Kidney epithelial cell (primary cell): Measurements from ENCODE around the gene HOXB6. TPM values are rescaled to one million over a fixed set of nuclear protein-coding genes. Genes with fewer than 3 reads are reported as not detected.

ENCODE experiments used
- DNase-seq: peaks from one replicate; pipeline ENCODE4 v3.0.0-alpha.2; 2010; ENCODE audit warnings: low read depth
- H3K27me3 ChIP-seq: 2 replicates; pipeline ENCODE4 v1.6.0; 2011; ENCODE audit warnings: low read length; ENCODE audit not compliant: control insufficient read depth, insufficient read depth
- H3K36me3 ChIP-seq: 2 replicates; pipeline ENCODE4 v1.5.1; 2011; ENCODE audit warnings: low read length; ENCODE audit not compliant: control insufficient read depth, insufficient read depth
- H3K4me3 ChIP-seq: 2 replicates; pipeline ENCODE4 v1.5.1; 2011; ENCODE audit warnings: low read depth, mild to moderate bottlenecking, control low read depth, low read length
- total RNA-seq: library from RNA; depleted of rRNA; stranded (reverse); fragments of >200 nt; gene quantifications from 2 replicates; pipeline ENCODE4 v1.2.3, GENCODE V29; 2015
- TF ChIP-seq, protein P1 (sequence below): IDR thresholded peaks from 2 replicates; pipeline ENCODE4 v1.5.1; 2011; ENCODE audit warnings: mild to moderate bottlenecking, moderate library complexity, low read length, control low read depth, inconsistent platforms; ENCODE audit not compliant: insufficient read depth, poor library complexity, severe bottlenecking

HOXB6 gene
- total RNA-seq, 1 donor from 2014 or later = 30.7 TPM

DNA sequence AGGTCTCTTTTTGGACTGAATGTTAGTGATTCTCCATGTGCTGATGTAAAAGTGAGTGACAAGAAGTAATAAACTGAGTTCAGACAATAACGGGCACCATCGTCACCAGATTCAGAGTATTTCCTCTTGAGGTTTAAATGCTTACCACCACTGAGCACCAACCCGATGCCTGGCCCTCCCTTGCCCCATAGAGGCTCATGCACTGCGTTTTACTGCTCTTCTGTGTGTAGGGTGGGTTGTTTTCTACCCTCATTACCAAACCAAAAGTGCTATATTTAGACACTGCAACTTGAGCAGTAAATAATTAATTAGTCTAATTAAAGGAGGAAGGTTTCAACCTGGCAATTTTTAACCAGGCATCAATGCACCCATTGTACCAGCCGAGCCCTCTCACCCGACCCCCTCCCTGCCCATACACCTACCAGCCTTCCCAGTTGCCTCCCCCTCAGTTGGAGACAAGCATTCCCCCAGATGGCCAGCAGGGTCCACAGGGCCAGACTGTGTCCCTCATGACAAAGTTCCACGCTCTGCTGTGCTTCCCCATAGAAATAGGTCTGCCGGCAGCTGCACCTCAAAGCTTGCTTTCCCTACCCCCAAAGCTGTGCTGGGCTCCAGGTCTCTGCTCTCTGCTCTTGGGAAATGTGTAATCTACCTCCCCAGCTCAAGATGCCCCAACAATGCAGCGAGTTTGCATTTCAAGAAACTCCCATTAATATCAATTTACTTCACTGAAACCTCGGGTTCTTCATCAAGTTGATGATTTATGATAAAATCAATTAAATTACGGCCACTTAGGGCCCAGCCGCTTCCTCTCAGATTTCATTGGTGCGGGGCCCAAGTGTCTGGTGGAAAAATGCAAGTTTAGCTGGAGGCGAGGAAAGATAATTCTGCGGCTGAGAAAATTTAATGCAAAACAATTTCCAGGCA, 42.6 kb downstream of the HOXB6 start:
- TF ChIP-seq, protein P1, sequence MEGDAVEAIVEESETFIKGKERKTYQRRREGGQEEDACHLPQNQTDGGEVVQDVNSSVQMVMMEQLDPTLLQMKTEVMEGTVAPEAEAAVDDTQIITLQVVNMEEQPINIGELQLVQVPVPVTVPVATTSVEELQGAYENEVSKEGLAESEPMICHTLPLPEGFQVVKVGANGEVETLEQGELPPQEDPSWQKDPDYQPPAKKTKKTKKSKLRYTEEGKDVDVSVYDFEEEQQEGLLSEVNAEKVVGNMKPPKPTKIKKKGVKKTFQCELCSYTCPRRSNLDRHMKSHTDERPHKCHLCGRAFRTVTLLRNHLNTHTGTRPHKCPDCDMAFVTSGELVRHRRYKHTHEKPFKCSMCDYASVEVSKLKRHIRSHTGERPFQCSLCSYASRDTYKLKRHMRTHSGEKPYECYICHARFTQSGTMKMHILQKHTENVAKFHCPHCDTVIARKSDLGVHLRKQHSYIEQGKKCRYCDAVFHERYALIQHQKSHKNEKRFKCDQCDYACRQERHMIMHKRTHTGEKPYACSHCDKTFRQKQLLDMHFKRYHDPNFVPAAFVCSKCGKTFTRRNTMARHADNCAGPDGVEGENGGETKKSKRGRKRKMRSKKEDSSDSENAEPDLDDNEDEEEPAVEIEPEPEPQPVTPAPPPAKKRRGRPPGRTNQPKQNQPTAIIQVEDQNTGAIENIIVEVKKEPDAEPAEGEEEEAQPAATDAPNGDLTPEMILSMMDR = peak; percentile 49
- no peak for DNase-seq
- peaks cover 3% of the 10 kb centered on the region for H3K36me3 ChIP-seq
- H3K27me3 ChIP-seq = no peaks in the 10 kb centered on the region
- H3K4me3 ChIP-seq = peak overlapping the region; percentile 40

DNA sequence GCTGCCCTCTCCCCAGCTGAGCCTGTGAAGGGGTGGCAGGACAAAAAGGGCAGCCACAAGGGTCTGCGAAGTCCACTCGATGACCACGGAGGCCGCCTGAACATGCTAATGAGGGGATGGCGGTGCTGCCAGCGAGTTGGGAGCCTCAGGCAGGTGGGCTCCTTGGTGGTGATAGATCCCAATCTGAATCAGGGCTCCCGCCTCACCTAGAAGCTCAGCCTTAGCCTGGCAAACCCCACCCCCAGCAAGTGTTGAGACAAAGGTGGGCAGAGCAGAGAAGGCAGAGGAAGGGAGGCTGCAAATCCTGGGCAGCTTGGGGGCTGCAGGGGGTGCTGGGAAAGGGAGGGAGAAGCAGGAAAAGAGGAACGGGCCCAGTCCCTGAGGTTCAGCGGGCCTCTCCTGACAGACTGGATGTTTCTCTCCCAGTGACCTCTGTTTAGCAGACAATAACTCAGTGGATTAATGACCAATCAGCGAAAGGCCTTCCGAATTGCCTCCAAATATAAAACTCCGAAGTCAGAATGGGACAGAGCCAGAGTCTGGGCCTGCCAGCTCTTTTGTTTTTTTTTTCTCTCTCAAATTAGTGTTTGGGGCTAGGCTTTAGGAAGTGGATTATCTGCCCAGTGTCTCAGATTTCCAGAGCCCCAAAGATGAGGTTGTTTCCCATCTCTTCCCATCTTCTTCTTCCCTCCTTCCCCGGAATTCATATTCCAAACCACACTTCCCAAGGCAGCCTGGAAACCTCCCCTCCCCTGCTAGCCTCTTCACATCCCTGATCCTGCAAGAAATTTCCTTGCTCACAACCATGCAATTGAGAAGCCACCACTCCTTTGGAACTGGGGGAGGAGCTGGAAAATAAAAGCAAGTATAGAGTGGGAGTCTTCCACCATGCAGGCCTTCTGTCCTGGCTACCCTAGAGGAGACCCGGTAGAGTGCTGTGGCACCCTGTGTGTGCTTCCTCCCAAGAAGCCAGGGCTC, 44.7 kb downstream of the HOXB6 start:
- H3K27me3 ChIP-seq = no peaks in the 10 kb centered on the region
- TF ChIP-seq, protein P1 = no peak
- H3K36me3 ChIP-seq = peaks cover 2% of the 10 kb centered on the region
- DNase-seq = no peak
- H3K4me3 ChIP-seq = no peak overlapping the region

DNA sequence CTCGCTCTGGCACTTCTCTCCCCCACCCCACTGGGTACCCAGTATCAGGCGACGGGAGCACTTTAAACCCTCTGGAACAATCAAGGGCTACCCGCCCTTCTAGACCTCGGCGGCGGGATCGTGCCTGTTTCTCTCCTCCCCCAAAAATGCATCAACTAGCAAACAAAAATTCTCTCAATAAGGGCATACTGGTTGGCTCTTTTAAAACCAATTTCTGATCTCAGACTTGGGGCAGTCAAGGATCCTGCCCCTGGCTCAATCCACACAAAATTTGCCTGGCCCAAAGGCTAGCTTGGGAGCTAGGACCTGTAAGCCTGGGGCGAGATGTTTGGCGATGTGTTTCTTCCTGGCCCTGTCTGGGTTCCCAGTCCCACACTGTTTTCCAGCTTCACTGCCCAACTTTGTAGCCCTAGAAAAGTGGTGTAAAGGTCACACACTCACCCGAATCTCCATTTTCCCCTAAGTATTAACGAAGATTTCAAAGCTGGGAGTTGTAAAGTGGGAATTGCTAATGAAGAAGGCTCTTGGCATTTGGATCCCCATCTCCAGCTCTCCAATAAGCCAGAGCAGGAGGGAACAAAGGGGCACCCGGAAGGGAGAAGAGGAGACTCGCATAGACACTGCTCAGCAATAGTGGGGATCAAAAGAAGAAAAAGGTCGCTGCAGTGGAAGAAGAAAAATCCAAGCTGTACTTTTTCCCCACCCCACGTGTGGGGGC, 45.5 kb downstream of the HOXB6 start:
- peaks cover 6% of the 10 kb centered on the region for H3K36me3 ChIP-seq
- TF ChIP-seq, protein P1 = no peak
- H3K27me3 ChIP-seq = no peaks in the 10 kb centered on the region
- peak overlapping the region; percentile 8 for H3K4me3 ChIP-seq
- DNase-seq = no peak

DNA sequence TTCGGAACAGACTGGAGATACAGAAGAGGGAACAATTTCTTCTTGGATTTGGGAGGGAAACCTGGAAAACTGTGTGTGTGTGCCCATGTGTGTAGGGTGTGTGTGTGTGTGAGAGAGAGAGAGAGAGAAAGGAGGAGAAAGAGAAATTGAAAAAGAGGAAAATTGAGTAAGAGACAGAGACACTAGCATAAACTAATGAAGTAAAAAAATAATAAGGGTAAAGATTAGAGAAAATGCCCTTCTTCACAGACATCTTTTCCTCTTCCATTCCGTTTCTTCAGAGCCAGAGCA, 46.0 kb downstream of the HOXB6 start:
- TF ChIP-seq, protein P1 = no peak
- DNase-seq = no peak
- H3K4me3 ChIP-seq = peak overlapping the region; percentile 21
- H3K36me3 ChIP-seq = peaks cover 8% of the 10 kb centered on the region
- no peaks in the 10 kb centered on the region for H3K27me3 ChIP-seq

DNA sequence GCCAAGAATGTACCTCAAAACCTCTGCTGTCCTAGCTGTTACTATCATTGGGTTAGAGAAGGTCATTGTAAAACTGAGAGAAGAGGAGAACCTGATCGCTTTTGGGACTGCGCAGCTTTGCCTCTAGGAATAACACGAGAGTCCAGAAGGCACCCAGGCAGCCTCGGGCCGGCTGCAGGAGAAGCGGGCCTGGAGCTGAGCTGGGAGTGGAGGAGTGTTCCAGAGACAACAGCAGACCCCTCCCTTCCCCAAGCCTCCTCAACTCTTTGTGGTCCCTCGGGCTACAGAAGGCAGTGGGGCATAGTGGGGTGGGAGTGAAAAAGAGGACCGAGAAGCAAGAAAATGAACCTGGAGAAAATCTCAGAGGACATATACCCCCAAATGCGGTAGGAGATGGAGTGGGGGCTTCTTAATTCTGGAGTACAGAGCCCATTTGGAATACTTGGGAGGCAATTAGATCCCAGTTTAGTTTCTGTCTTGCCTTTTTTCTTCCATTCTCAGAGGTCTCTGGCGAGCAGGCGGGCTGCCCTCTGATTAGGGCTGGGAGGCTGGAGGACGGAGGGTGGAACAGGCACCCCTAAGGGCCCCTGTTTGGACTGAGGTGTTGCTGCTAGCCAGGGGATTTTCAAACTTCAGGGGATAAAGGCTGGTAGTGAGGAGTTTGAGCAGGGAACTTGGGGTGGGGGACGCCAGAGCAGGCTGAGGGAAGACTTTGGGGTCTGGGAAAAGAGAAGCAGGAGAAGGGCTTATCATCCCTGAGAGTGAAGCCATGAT, 46.5 kb downstream of the HOXB6 start:
- DNase-seq = no peak
- Histone ChIP-seq H3K27me3 (no peaks in the 10 kb centered on the region), H3K4me3 (peak overlapping the region; percentile 21), H3K36me3 (peaks cover 8% of the 10 kb centered on the region)
- TF ChIP-seq, protein P1 = no peak
